HEK293 (cell line): Measurements from ENCODE around the gene MMP24.

Source experiments
- KLF9 ChIP-seq: fragments of 450-650 bp; formaldehyde crosslinking; IDR thresholded peaks from 2 replicates; pipeline ENCODE4 v1.5.1; 2016; ENCODE audit warnings: missing biosample characterization, missing genetic modification characterization, low read depth
- SALL2 ChIP-seq: fragments of 450-650 bp; formaldehyde crosslinking; IDR thresholded peaks from 2 replicates; pipeline ENCODE4 v1.5.0; 2017; ENCODE audit warnings: missing biosample characterization, mild to moderate bottlenecking, missing genetic modification characterization, borderline replicate concordance
- TCF7L2 ChIP-seq: IDR thresholded peaks from 2 replicates; pipeline ENCODE4 v1.6.1; 2011; ENCODE audit warnings: low read depth, mild to moderate bottlenecking, inconsistent platforms, low read length, moderate library complexity, borderline replicate concordance
- YY1 ChIP-seq: fragments of 450-650 bp; formaldehyde crosslinking; IDR thresholded peaks from 2 replicates; pipeline ENCODE4 v1.5.1; 2018; ENCODE audit warnings: missing biosample characterization, missing genetic modification characterization
- ZNF138 ChIP-seq: fragments of 450-650 bp; formaldehyde crosslinking; IDR thresholded peaks from 2 replicates; pipeline ENCODE4 v1.5.1; 2016; ENCODE audit warnings: missing biosample characterization, missing genetic modification characterization, borderline replicate concordance
- TF ChIP-seq, protein P1 (sequence below): fragments of 450-650 bp; formaldehyde crosslinking; IDR thresholded peaks from 2 replicates; pipeline ENCODE4 v1.5.1; 2016; ENCODE audit warnings: missing biosample characterization, missing genetic modification characterization

DNA sequence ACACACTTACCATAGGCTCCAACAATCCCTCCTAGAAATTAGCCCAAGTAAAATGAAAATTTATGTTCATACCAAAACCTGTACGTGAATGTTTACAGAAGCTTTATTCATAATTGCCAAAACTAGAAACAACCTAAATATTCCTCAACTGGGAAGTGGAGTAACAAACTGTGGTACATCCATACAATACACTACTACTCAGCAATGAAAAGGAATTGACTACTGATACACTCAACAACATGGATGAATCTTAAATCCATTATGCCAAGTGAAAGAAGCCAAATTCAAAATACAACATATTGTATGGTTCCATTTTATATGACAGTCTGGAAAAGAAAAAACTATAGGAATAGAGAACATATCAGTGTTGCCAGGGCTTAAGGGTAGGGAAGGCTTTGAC is 19.7 kb upstream of the MMP24 start:
- TF ChIP-seq ZNF138 (tag by site-specific recombination) = no peak
- TF ChIP-seq, protein P1, sequence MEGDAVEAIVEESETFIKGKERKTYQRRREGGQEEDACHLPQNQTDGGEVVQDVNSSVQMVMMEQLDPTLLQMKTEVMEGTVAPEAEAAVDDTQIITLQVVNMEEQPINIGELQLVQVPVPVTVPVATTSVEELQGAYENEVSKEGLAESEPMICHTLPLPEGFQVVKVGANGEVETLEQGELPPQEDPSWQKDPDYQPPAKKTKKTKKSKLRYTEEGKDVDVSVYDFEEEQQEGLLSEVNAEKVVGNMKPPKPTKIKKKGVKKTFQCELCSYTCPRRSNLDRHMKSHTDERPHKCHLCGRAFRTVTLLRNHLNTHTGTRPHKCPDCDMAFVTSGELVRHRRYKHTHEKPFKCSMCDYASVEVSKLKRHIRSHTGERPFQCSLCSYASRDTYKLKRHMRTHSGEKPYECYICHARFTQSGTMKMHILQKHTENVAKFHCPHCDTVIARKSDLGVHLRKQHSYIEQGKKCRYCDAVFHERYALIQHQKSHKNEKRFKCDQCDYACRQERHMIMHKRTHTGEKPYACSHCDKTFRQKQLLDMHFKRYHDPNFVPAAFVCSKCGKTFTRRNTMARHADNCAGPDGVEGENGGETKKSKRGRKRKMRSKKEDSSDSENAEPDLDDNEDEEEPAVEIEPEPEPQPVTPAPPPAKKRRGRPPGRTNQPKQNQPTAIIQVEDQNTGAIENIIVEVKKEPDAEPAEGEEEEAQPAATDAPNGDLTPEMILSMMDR (tag by site-specific recombination) = no peak
- no peak for TF ChIP-seq KLF9
- TF ChIP-seq TCF7L2 = no peak
- TF ChIP-seq SALL2 (tag by site-specific recombination) = no peak
- TF ChIP-seq YY1 (tag by site-specific recombination) = no peak
